ENCODE data around the gene COQ2. TPM values are rescaled to one million over a fixed set of nuclear protein-coding genes. Genes with fewer than 3 reads are reported as not detected.

COQ2 gene
- total and polyA plus RNA-seq, 7 donors: 5.6 to 16.8 (median 7.8) TPM

DNA sequence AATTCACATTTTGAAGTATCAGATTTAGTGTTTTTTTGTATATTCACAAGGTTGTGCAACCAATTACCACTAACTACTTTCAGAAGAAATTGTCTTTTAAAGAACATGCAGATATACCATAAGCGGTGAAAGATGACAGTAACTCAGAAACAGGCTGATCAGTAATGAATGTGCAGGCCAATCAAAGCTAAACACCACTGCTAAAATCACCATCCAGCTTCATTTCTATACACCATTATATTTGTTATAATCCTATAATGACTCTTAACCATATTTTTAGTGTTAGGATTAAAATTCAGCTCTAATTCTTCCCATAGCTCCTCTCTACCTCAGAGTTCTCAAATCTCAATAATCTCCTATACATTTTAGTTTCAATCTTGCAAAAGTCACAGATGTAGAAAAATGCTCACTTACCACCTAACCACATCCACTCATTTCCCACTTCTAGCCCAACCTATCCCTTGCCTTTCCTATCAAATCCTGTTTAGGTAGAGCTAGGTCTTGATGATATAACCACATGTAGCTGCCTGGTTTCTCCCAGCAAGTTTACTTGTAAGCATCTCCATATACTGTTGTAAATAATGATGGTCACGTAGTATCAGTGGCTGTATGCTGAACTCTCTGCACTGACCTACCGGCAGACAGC, 16.6 kb downstream of the COQ2 start:
- Histone ChIP-seq H3K4me3 (no peak overlapping the region), H3K27me3 (no peaks in the 10 kb centered on the region), H3K4me1 (no peaks in the 10 kb centered on the region), H3K9me3 (no peaks in the 10 kb centered on the region), H3K36me3 (peaks cover 0 to 45% (median 5%) of the 10 kb centered on the region in 4 donors), H3K27ac (no peak overlapping the region)
- TF ChIP-seq EP300 (IDR thresholded peaks at IDR 0.05) (no peak), POLR2A (IDR thresholded peaks at IDR 0.05) (no peak), POLR2AphosphoS5 (IDR thresholded peaks at IDR 0.05) (no peak)
- TF ChIP-seq, protein P1, sequence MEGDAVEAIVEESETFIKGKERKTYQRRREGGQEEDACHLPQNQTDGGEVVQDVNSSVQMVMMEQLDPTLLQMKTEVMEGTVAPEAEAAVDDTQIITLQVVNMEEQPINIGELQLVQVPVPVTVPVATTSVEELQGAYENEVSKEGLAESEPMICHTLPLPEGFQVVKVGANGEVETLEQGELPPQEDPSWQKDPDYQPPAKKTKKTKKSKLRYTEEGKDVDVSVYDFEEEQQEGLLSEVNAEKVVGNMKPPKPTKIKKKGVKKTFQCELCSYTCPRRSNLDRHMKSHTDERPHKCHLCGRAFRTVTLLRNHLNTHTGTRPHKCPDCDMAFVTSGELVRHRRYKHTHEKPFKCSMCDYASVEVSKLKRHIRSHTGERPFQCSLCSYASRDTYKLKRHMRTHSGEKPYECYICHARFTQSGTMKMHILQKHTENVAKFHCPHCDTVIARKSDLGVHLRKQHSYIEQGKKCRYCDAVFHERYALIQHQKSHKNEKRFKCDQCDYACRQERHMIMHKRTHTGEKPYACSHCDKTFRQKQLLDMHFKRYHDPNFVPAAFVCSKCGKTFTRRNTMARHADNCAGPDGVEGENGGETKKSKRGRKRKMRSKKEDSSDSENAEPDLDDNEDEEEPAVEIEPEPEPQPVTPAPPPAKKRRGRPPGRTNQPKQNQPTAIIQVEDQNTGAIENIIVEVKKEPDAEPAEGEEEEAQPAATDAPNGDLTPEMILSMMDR (IDR thresholded peaks at IDR 0.05): no peak
- intact Hi-C loops (cut with DNase I): no loop called here
- DNase-seq: no peak
- WGBS, 2 donors: 94 to 97% methylated on average over 3 of the region's 3 CpGs

DNA sequence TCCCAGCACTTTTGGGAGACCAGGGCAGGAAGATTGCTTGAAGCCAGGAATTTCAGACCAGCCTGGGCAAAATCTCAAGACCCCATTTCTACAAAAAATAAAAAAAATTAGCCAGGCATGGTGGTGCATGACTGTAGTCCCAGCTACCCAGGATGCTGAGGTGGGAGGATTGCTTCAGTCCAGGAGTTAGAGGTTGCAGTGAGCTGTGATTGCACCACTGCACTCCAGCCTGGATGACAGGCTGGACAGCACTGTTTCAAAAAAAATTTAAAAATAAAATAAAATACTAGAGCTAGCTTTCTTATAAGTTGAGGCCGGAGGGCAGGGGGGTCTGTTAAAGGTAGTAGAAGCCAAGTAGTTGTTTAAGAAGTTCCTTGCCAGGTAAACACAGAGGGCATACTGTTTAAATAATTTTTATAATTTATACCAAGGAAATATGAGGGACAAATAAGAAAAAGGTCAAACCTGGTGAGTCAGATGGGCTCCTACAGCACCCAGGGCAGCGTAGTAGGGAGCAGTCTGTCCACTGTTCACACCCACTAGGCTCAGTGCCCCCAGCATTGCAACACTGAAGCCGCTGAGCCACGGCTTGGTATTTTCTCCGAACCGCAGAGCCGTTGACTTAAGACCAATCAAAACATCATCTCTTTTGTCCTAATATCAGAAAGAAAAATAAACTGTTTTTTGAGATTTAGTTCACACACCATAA, 17.3 kb downstream of the COQ2 start:
- H3K9me3 ChIP-seq: no peaks in the 10 kb centered on the region
- H3K27ac ChIP-seq: no peak overlapping the region
- TF ChIP-seq, protein P1 (IDR thresholded peaks at IDR 0.05): no peak
- TF ChIP-seq POLR2AphosphoS5 (IDR thresholded peaks at IDR 0.05) (no peak), EP300 (IDR thresholded peaks at IDR 0.05) (no peak), POLR2A (IDR thresholded peaks at IDR 0.05) (no peak)
- H3K4me3 ChIP-seq: no peak overlapping the region
- H3K27me3 ChIP-seq: no peaks in the 10 kb centered on the region
- WGBS, 2 donors: 86 to 89% methylated on average over 7 of the region's 7 CpGs
- DNase-seq: no peak
- H3K4me1 ChIP-seq: no peaks in the 10 kb centered on the region
- intact Hi-C loops (cut with DNase I): no loop called here
- peaks cover 0 to 38% (median 5%) of the 10 kb centered on the region in 4 donors for H3K36me3 ChIP-seq

DNA sequence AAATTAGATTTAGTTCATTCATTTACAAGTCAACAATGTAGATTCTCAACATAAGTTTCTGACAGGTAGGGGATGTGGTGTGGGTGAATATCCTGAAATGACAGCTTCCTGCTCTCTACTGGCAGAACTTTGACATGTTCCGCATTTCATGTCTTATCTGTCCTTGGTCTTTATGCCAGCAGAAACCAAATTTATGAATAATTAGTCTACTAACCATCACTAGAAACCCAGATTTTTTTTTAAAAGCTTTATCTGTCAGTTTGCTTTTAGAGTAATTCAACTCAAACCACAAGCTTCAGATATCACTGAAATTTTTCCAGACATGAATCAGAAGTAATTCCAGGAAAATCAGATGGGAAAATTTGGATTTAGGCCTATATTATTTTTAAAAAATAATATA, 17.9 kb downstream of the COQ2 start:
- TF ChIP-seq POLR2A (IDR thresholded peaks at IDR 0.05): no peak
- no peak for TF ChIP-seq EP300 (IDR thresholded peaks at IDR 0.05)
- TF ChIP-seq, protein P1 (IDR thresholded peaks at IDR 0.05): no peak
- no peak overlapping the region for H3K4me3 ChIP-seq
- intact Hi-C loops (cut with DNase I): no loop called here
- 71 to 91% methylated on average over 1 of the region's 1 CpG for WGBS, 2 donors
- H3K9me3 ChIP-seq: no peaks in the 10 kb centered on the region
- peaks cover 0 to 39% (median 4%) of the 10 kb centered on the region in 4 donors for H3K36me3 ChIP-seq
- no peak for DNase-seq
- H3K4me1 ChIP-seq: no peaks in the 10 kb centered on the region
- H3K27ac ChIP-seq: no peak overlapping the region
- no peaks in the 10 kb centered on the region for H3K27me3 ChIP-seq

DNA sequence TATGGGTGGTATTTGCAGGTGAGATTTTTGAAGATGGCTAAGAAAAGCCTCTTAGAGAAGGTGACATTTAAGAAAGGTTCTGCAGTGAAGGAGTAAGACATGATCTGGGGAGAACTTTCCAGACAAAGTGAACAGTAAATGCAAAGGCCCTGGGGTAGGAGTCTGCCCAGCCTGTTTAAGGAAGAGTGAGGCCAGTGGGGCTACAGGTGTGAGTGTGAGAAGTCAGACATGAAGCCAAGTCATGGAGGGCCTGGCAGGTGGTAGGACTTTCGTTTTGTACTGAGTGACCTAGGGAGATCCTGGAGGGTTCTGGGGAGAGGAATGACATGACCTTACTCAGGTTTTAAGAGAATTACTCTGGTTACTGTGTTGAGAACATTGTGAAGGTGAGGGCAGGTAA, 21.5 kb downstream of the COQ2 start:
- Histone ChIP-seq H3K27me3 (no peaks in the 10 kb centered on the region), H3K9me3 (no peaks in the 10 kb centered on the region), H3K4me1 (peaks cover 0 to 6% (median 2%) of the 10 kb centered on the region in 4 donors), H3K4me3 (no peak overlapping the region), H3K36me3 (peaks cover 0 to 26% (median 0%) of the 10 kb centered on the region in 4 donors), H3K27ac (no peak overlapping the region)
- DNase-seq: no peak
- intact Hi-C loops (cut with DNase I): no loop called here
- WGBS, 2 donors: 48 to 80% methylated on average over 1 of the region's 1 CpG
- TF ChIP-seq, protein P1 (IDR thresholded peaks at IDR 0.05): no peak
- no peak for TF ChIP-seq POLR2A (IDR thresholded peaks at IDR 0.05)
- no peak for TF ChIP-seq POLR2AphosphoS5 (IDR thresholded peaks at IDR 0.05)
- no peak for TF ChIP-seq EP300 (IDR thresholded peaks at IDR 0.05)

Data from sigmoid colon (tissue), 7 donors.